Heart right ventricle (tissue), 16 donors: ENCODE measurements around the gene FOXP4. TPM values are rescaled to one million over a fixed set of nuclear protein-coding genes. Genes with fewer than 3 reads are reported as not detected.

ENCODE experiments used
- ATAC-seq, 8 donors: fragments of 200-7000 bp; cut with Tn5 transposase; one replicate each; pipeline ENCODE4 v1.9.1; 2020; ENCODE audit warnings: mild to moderate bottlenecking in 8 of 8, moderate library complexity in 8 of 8, moderate number of reproducible peaks in 1 of 8
- DNase-seq, 2 donors: peaks; one replicate each; pipeline ENCODE4 v3.0.0-alpha.2; 2020
- H3K27ac ChIP-seq, 10 donors: fragments of 200-600 bp; sonication (generic) in 2 of 10; one replicate each; pipeline versions ENCODE4 v1.5.0 to v1.8.0; 2020 to 2022; ENCODE audit warnings: mild to moderate bottlenecking in 3 of 10
- H3K27me3 ChIP-seq, 7 donors: fragments of 200-600 bp; one replicate each; pipeline ENCODE4 v1.8.0; 2021 to 2022; ENCODE audit warnings: mild to moderate bottlenecking in 2 of 7
- H3K36me3 ChIP-seq, 9 donors: fragments of 200-600 bp; sonication (generic) in 1 of 9; one replicate each; pipeline versions ENCODE4 v1.5.0 to v1.8.0; 2020 to 2022; ENCODE audit warnings: mild to moderate bottlenecking in 2 of 9
- H3K4me1 ChIP-seq, 9 donors: fragments of 200-600 bp; sonication (generic) in 1 of 9; one replicate each; pipeline versions ENCODE4 v1.5.0 to v1.8.0; 2020 to 2022; ENCODE audit warnings: mild to moderate bottlenecking in 4 of 9
- H3K4me3 ChIP-seq, 10 donors: fragments of 200-600 bp; sonication (generic) in 2 of 10; one replicate each; pipeline versions ENCODE4 v1.5.0 to v1.8.0; 2020 to 2022; ENCODE audit warnings: mild to moderate bottlenecking in 7 of 10, moderate library complexity in 2 of 10
- H3K9me3 ChIP-seq, 11 donors: fragments of 200-600 bp in 10 of 11; sonication (generic) in 2 of 11; one replicate each; pipeline versions ENCODE4 v1.5.0 to v1.8.0; 2013 to 2022; ENCODE audit warnings: mild to moderate bottlenecking in 2 of 11, control low read depth in 1 of 11, moderate library complexity in 1 of 11
- CTCF ChIP-seq, 9 donors: fragments of 200-600 bp; sonication (generic) in 2 of 9; IDR thresholded peaks; one replicate each; pipeline versions ENCODE4 v1.5.0 to v1.8.0; 2021 to 2022; ENCODE audit warnings: antibody characterized with exemption in 9 of 9, mild to moderate bottlenecking in 5 of 9, moderate library complexity in 1 of 9
- WGBS, 2 donors: extraction: QIAGEN DNeasy Blood & Tissue Kit; methylation state at CpG; one replicate each; pipeline ENCODE4 v1.1.7; 2013; ENCODE audit warnings: inconsistent platforms in 1 of 2; 5-methylcytosine and 5-hydroxymethylcytosine counted together
- intact Hi-C, 10 donors: fragments of 100-400 bp; cut with DNase I; formaldehyde crosslinking; loops; one replicate each; pipeline versions ENCODE4 v1.11.1 to v1.14.2; 2022
- polyA plus RNA-seq, 2 donors: library from polyadenylated mRNA; stranded (reverse); fragments of 200-250 nt; gene quantifications; one replicate each; pipeline ENCODE4 v1.2.3, GENCODE V29; 2013
- total RNA-seq, 10 donors: library from RNA; stranded (reverse); fragmentation: NEBNext Ultra II Directional in 3 of 10; extraction: Animal tissue kit (Norgen Biotek cat#: 25700) in 3 of 10; gene quantifications; one replicate each; pipeline versions ENCODE4 v1.2.1 to v1.2.4, GENCODE V29; 2021 to 2023
- donor health status: Arrhythmogenic right ventricular cardiomyopathy.
- donor health status: ischemic (EF 13 %, LVEDD 7.1; RV severe dilation, severe dysfunction).
- donor health status: healthy with polysubstance abuse.
- donor health status: DM: no; HTN: yes; CAD: no.
- donor health status: DM: no; HTN: no; CAD: no.
- donor health status: ischemic (EF 25% LVEDD 6.9; RV normal size, moderate dysfunction).
- donor health status: ischemic (EF 25% LVEDD 5.7; RV mildly dilated, moderate dysfunction).
- donor health status: healthy.
- donor health status: DM: yes; HTN: yes; CAD: no.
- donor health status: Ischemic cardiomyopathy.
- donor health status: ischemic (EF 35%, LVEDD 5.7; RV mildly dilated, moderate dysfunction).
- donor health status: nonischemic (EF 11% LVEDD 7.7; RV severe dilation, severe dysfunction).
- donor health status: DM: yes; HTN: yes; CAD: no.
- donor health status: PGD.
- donor health status: ischemic (EF 29% LVEDD 5.4; RV normal size, mild dysfunction).
- donor health status: nonischemic (EF 23%, LVEDD 6.1; RV moderate dilation, normal function).

The FOXP4 gene
- total and polyA plus RNA-seq, 12 donors, result 8.9 to 18.0 (median 13.6) TPM

GRCh38 chr6:41585605-41586004, 39.4 kb downstream of the FOXP4 start:
- no peak for DNase-seq
- Histone ChIP-seq H3K9me3 (no peaks in the 10 kb centered on the region), H3K4me1 (peaks cover 2 to 42% (median 21%) of the 10 kb centered on the region in 9 donors), H3K27me3 (no peaks in the 10 kb centered on the region), H3K36me3 (peaks cover 0 to 45% (median 0%) of the 10 kb centered on the region in 9 donors), H3K4me3 (no peak overlapping the region), H3K27ac (no peak overlapping the region)
- no peak for TF ChIP-seq CTCF (IDR thresholded peaks at IDR 0.05)
- ATAC-seq, result no peak
- intact Hi-C loops, result loop anchor here in 1 of 10 donors (5.0 kb wide), 1 partner anchor 213 kb away; no protein-coding TSS in a partner anchor
- 87 to 94% methylated on average over 9 of the region's 9 CpGs for WGBS, 2 donors

GRCh38 chr6:41586252-41587007, 40.2 kb downstream of the FOXP4 start:
- 86 to 88% methylated on average over 28 of the region's 28 CpGs for WGBS, 2 donors
- ATAC-seq (no peak), DNase-seq (no peak)
- Histone ChIP-seq H3K27ac (no peak overlapping the region), H3K9me3 (no peaks in the 10 kb centered on the region), H3K27me3 (no peaks in the 10 kb centered on the region), H3K4me1 (peaks cover 2 to 34% (median 15%) of the 10 kb centered on the region in 9 donors), H3K4me3 (no peak overlapping the region), H3K36me3 (peaks cover 0 to 53% (median 0%) of the 10 kb centered on the region in 9 donors)
- no peak for TF ChIP-seq CTCF (IDR thresholded peaks at IDR 0.05)
- intact Hi-C loops, result loop anchor here in 1 of 10 donors (5.0 kb wide), 1 partner anchor 214 kb away; no protein-coding TSS in a partner anchor

GRCh38 chr6:41587131-41587879, 41.1 kb downstream of the FOXP4 start:
- TF ChIP-seq CTCF (IDR thresholded peaks at IDR 0.05), result no peak
- no peak overlapping the region for H3K4me3 ChIP-seq
- intact Hi-C loops, result loop anchor here in 1 of 10 donors (5.0 kb wide), 1 partner anchor 215 kb away; no protein-coding TSS in a partner anchor
- 82 to 85% methylated on average over 26 of the region's 26 CpGs for WGBS, 2 donors
- ATAC-seq (no peak), DNase-seq (no peak)
- H3K4me1 ChIP-seq, result peaks cover 0 to 36% (median 12%) of the 10 kb centered on the region in 9 donors
- no peak overlapping the region for H3K27ac ChIP-seq
- H3K36me3 ChIP-seq, result peaks cover 0 to 58% (median 0%) of the 10 kb centered on the region in 9 donors
- no peaks in the 10 kb centered on the region for H3K9me3 ChIP-seq
- H3K27me3 ChIP-seq, result no peaks in the 10 kb centered on the region

GRCh38 chr6:41588111-41588510, 41.9 kb downstream of the FOXP4 start:
- TF ChIP-seq CTCF (IDR thresholded peaks at IDR 0.05), result no peak
- Histone ChIP-seq H3K27me3 (no peaks in the 10 kb centered on the region), H3K4me1 (peaks cover 0 to 31% (median 11%) of the 10 kb centered on the region in 9 donors), H3K27ac (no peak overlapping the region), H3K9me3 (no peaks in the 10 kb centered on the region), H3K36me3 (peaks cover 0 to 65% (median 0%) of the 10 kb centered on the region in 9 donors), H3K4me3 (no peak overlapping the region)
- WGBS, 2 donors, result 78 to 79% methylated on average over 15 of the region's 15 CpGs
- ATAC-seq, result peak in 2 of 8 donors; percentile 33 to 39
- DNase-seq, result no peak
- intact Hi-C loops, result loop anchor here in 2 of 10 donors (2.0 to 5.0 kb wide), 2 partner anchors 165 to 216 kb away; no protein-coding TSS in a partner anchor
